ENCODE measurements around the gene CDKN1B. TPM values are rescaled to one million over a fixed set of nuclear protein-coding genes. Genes with fewer than 3 reads are reported as not detected.

Gene CDKN1B
- total RNA-seq, 1 experiment from 2014 or later: 27.7 TPM

GRCh38 chr12:12673296-12673695 lies 43.9 kb upstream of the CDKN1B start:
- H2AFZ ChIP-seq (ENCODE audit: low read length): no peak overlapping the region
- H3K79me2 ChIP-seq (ENCODE audit: insufficient read depth, low read length): peaks cover 2% of the 10 kb centered on the region; the same call in 1 of the 2 replicates
- H2AK5ac ChIP-seq (ENCODE audit: insufficient read length, low read length): no peak overlapping the region
- Mint-ChIP-seq H3K4me3 (no peak overlapping the region), H3K36me3 (ENCODE audit: insufficient read depth in 1 of 3, low read depth in 3 of 3) (peaks cover 12 to 14% (median 13%) of the 10 kb centered on the region in 3 experiments), H3K27me3 (ENCODE audit: low read depth) (peaks cover 11% of the 10 kb centered on the region), H3K4me1 (peaks cover 47 to 51% of the 10 kb centered on the region in 2 experiments), H3K27ac (peak overlapping the region in 1 of 3 experiments; percentile 85; a peak in 1 of 7 replicates), H3K9me3 (no peaks in the 10 kb centered on the region)
- H3K56ac ChIP-seq (ENCODE audit: insufficient read length, low read depth, low read length): no peak overlapping the region
- no peak overlapping the region for H4K8ac ChIP-seq (replicated peaks; ENCODE audit: insufficient read length, low read depth, low read length)
- H4K5ac ChIP-seq (ENCODE audit: insufficient read length, low read depth, low read length): no peak overlapping the region
- H3K79me1 ChIP-seq (ENCODE audit: insufficient read depth, low read depth, low read length, poor library complexity, severe bottlenecking): peaks cover 5% of the 10 kb centered on the region
- no peak overlapping the region for H3K23ac ChIP-seq (ENCODE audit: insufficient read length, low read depth, low read length)
- H3K18ac ChIP-seq (ENCODE audit: insufficient read length, low read depth, low read length): no peak overlapping the region
- no peak overlapping the region for H3K4me2 ChIP-seq (ENCODE audit: insufficient read depth, insufficient read length, low read length)
- H2BK15ac ChIP-seq (ENCODE audit: low read depth, low read length): no peak overlapping the region
- no peak overlapping the region for H2BK20ac ChIP-seq (ENCODE audit: low read depth, low read length, poor library complexity, severe bottlenecking)
- TF ChIP-seq CTCF (conservative IDR thresholded peaks at IDR 0.05): no peak
- no peak overlapping the region for H3T11ph ChIP-seq (ENCODE audit: low read length)
- peak overlapping the region; percentile 53 for H4K91ac ChIP-seq (ENCODE audit: insufficient read length, low read depth, low read length)
- no peak overlapping the region for H3K27ac ChIP-seq (ENCODE audit: insufficient read length, low read depth, low read length)
- no peak overlapping the region for H2BK120ac ChIP-seq (ENCODE audit: low read depth, low read length, poor library complexity, severe bottlenecking)
- peaks cover 20% of the 10 kb centered on the region; the same call in 1 of the 2 replicates for H3K27me3 ChIP-seq (ENCODE audit: insufficient read depth, low read length)
- H2BK5ac ChIP-seq (ENCODE audit: insufficient read length, low read length): no peak overlapping the region
- no peak overlapping the region for H3K4ac ChIP-seq (ENCODE audit: low read depth, low read length)
- no peaks in the 10 kb centered on the region for H4K20me1 ChIP-seq (ENCODE audit: control insufficient read depth, insufficient read depth, insufficient read length)
- H3K9me3 ChIP-seq (ENCODE audit: control insufficient read depth, low read depth, low read length): no peaks in the 10 kb centered on the region
- DNase-seq: no peak
- peaks cover 2% of the 10 kb centered on the region; the same call in 1 of the 2 replicates for H3K4me1 ChIP-seq (ENCODE audit: insufficient read depth, low read length)
- WGBS (ENCODE audit: extremely low coverage, insufficient read length, low lambda C conversion rate): no CpG with 5 or more reads among the region's 3 CpGs
- peak overlapping the region; percentile 29 for H3K9ac ChIP-seq (ENCODE audit: extremely low read depth, insufficient read length, low read length)
- H3K14ac ChIP-seq (ENCODE audit: insufficient read depth, low read length): no peak overlapping the region
- no peak overlapping the region for H2BK12ac ChIP-seq (ENCODE audit: insufficient read length, low read depth, low read length)
- no peaks in the 10 kb centered on the region for H3K23me2 ChIP-seq (ENCODE audit: insufficient read length, low read depth, low read length, poor library complexity, severe bottlenecking)

Measured in H9 (cell line).